Activated T-helper 1 cell treated with anti-CD3 and anti-CD28 coated beads, Interleukin-2, amount 50 U/mL, for 16 hours (primary cell): ENCODE data around the gene UFL1.

Experiments used
- DNase-seq, 2 donors: peaks; one replicate each; pipeline ENCODE4 v3.0.0-alpha.2; 2020; ENCODE audit warnings: low read depth in 1 of 2, low spot score in 1 of 2

Gene UFL1

GRCh38 chr6:96571551-96571950 lies 49.9 kb downstream of the UFL1 start:
- DNase-seq = no peak

GRCh38 chr6:96575359-96575758 lies 53.8 kb downstream of the UFL1 start:
- no peak for DNase-seq

DNA sequence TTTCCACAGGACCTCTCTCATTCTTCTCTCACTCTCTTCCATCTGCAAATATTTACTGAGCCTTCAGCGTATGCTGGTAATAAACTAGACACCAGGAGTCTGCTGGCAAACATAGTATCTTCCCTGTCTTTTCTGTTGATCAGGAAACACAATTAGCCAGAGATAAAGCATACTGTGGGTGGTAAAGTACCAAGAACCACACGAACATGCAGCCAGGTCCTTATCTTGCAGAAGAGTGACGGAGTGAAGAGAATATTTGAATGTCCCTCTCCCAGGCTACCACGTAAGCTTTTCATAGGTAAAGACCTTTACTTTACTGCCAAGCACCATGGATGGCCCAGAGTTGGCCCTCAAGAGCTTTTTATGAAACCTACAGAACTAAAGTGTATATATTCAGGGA lies 54.6 kb downstream of the UFL1 start:
- no peak for DNase-seq

DNA sequence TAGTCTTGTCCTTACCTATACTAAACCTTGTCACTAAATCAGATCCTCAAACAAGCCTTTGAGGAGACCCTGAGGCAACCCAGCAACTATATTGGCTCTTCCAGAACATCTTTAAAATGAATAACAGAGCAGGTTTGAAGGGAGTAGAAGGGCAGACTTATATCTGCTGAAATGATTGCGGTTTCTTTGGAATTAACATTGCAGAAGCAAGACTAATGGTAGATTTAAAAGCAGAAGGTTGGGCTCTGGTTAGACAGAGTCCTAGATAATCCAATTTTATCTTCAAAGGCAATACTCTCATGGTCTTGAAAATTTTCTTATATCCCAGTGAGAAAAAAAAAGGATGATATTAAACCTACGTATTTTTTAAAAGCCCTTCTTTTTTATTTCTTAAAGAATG lies 60.4 kb downstream of the UFL1 start:
- DNase-seq = no peak

GRCh38 chr6:96582436-96582835 lies 60.8 kb downstream of the UFL1 start:
- no peak for DNase-seq

DNA sequence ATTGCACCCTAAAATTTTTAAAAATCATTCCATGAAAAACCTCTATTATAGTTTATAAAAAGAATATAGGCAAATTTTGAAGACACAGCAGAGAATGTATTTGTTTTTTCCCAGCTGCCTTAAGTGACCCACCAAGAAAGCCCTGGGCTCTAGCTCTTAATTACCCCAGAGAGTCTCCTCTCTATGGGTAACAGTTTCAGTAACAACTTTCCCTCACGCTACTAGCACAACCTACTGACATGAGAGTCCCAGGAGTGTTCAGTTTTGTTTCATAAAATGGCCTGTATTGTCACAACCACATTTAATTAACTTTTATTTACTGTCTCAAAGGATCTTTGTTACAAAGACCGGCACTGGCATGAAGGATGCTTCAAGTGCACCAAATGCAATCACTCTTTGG lies 82.8 kb downstream of the UFL1 start:
- DNase-seq = no peak
